GM21367 (cell line): ENCODE data around the gene PCDHB8.
"Not testable (repeated sequence)": the region's sequence is repeated elsewhere in the genome, so short reads cannot be mapped to it uniquely, and the experiment has no call there.

ENCODE experiments used
- ATAC-seq: cut with Tn5 transposase; IDR thresholded peaks from one replicate; pipeline ENCODE4 v1.9.1; 2021; ENCODE audit not compliant: unreplicated experiment

Gene PCDHB8

DNA sequence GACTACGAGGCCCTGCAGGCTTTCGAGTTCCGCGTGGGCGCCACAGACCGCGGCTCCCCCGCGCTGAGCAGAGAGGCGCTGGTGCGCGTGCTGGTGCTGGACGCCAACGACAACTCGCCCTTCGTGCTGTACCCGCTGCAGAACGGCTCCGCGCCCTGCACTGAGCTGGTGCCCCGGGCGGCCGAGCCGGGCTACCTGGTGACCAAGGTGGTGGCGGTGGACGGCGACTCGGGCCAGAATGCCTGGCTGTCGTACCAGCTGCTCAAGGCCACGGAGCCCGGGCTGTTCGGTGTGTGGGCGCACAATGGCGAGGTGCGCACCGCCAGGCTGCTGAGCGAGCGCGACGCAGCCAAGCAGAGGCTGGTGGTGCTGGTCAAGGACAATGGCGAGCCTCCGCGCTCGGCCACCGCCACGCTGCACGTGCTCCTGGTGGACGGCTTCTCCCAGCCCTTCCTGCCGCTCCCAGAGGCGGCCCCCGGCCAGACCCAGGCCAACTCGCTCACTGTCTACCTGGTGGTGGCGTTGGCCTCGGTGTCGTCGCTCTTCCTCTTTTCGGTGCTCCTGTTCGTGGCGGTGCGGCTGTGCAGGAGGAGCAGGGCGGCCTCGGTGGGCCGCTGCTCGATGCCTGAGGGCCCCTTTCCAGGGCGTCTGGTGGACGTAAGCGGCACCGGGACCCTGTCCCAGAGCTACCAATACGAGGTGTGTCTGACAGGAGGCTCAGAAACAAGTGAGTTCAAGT, 6.7 kb downstream of the PCDHB8 start:
- not testable (repeated sequence) for ATAC-seq

DNA sequence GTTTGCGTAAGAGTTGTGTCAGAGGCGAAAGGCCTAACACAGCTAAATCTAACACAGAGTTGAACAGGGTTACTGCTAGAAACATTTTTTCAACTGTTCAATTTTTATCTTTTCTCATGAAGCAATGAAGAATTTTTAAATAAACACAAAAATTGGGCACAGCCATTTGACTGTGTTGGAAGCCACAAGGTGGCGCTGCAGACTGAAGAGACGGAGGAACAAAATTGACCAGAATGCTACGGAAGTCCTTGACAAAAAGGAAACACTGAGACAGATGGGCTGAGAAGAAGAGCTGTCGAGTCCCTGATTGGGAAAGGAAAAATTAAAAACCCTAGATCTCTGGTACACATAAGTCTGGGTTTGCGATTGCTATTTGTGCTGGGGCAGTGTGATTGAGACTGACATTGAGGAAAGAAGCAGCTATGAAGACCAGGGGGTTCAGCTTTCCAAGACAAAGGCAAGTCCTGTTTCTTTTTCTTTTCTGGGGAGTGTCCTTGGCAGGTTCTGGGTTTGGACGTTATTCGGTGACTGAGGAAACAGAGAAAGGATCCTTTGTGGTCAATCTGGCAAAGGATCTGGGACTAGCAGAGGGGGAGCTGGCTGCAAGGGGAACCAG, 9.4 kb downstream of the PCDHB8 start, which contains the start of gene PCDHB9:
PCDHB9 (plus strand) TSS at position 265 of the 616 bp plus-strand sequence; CDS start at position 423, 158 bp downstream.
- no peak for ATAC-seq

DNA sequence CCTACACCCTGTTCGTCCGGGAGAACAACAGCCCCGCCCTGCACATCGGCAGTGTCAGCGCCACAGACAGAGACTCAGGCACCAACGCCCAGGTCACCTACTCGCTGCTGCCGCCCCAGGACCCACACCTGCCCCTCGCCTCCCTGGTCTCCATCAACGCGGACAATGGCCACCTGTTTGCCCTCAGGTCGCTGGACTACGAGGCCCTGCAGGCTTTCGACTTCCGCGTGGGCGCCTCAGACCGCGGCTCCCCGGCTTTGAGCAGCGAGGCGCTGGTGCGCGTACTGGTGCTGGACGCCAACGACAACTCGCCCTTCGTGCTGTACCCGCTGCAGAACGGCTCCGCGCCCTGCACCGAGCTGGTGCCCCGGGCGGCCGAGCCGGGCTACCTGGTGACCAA, 11.1 kb downstream of the PCDHB8 start:
- ATAC-seq = not testable (repeated sequence)

DNA sequence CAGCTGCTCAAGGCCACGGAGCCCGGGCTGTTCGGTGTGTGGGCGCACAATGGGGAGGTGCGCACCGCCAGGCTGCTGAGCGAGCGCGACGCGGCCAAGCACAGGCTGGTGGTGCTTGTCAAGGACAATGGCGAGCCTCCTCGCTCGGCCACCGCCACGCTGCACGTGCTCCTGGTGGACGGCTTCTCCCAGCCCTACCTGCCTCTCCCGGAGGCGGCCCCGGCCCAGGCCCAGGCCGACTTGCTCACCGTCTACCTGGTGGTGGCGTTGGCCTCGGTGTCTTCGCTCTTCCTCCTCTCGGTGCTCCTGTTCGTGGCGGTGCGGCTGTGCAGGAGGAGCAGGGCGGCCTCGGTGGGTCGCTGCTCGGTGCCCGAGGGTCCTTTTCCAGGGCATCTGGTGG, 11.5 kb downstream of the PCDHB8 start:
- ATAC-seq = not testable (repeated sequence)

DNA sequence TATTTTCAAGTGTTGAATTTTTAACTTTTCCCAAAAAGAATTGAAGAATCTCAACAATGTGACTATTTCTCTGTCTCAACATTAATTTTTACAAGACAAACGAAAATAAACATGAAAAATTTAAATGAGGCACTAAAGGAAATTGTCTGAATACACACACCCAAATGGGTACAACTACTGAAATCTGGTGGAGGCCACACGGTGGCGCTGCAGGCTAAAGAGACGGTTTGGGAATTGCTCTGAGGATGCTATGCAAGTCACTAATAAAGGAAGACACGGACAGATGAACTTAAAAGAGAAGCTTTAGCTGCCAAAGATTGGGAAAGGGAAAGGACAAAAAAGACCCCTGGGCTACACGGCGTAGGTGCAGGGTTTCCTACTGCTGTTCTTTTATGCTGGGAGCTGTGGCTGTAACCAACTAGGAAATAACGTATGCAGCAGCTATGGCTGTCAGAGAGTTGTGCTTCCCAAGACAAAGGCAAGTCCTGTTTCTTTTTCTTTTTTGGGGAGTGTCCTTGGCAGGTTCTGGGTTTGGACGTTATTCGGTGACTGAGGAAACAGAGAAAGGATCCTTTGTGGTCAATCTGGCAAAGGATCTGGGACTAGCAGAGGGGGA, 14.6 kb downstream of the PCDHB8 start, which contains the start of gene PCDHB10:
PCDHB10 (plus strand) TSS at position 244 of the 616 bp plus-strand sequence; CDS start at position 444, 200 bp downstream.
- ATAC-seq = no peak

DNA sequence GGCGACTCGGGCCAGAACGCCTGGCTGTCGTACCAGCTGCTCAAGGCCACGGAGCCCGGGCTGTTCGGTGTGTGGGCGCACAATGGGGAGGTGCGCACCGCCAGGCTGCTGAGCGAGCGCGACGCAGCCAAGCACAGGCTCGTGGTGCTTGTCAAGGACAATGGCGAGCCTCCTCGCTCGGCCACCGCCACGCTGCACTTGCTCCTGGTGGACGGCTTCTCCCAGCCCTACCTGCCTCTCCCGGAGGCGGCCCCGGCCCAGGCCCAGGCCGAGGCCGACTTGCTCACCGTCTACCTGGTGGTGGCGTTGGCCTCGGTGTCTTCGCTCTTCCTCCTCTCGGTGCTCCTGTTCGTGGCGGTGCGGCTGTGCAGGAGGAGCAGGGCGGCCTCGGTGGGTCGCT, 16.7 kb downstream of the PCDHB8 start:
- ATAC-seq = not testable (repeated sequence)

DNA sequence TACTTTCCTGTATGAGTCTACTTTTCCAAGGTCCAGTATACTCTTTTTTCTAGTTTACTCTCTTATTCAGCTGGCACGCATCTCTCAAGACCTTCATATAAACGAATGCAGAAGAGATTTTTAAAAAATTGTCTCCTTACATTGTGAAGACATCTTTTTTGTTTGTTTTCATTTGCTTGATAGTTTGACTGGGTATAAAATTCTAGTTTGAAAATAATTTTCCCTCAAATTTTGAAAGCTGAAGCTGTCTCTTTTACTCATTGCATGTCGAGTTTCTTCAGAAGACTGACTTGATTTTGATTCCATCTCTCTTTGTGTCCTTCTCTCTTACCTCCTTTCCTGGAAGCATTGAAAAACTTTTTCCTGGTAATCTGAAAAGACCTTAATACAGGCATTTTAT, 18.8 kb downstream of the PCDHB8 start:
- ATAC-seq = no peak

DNA sequence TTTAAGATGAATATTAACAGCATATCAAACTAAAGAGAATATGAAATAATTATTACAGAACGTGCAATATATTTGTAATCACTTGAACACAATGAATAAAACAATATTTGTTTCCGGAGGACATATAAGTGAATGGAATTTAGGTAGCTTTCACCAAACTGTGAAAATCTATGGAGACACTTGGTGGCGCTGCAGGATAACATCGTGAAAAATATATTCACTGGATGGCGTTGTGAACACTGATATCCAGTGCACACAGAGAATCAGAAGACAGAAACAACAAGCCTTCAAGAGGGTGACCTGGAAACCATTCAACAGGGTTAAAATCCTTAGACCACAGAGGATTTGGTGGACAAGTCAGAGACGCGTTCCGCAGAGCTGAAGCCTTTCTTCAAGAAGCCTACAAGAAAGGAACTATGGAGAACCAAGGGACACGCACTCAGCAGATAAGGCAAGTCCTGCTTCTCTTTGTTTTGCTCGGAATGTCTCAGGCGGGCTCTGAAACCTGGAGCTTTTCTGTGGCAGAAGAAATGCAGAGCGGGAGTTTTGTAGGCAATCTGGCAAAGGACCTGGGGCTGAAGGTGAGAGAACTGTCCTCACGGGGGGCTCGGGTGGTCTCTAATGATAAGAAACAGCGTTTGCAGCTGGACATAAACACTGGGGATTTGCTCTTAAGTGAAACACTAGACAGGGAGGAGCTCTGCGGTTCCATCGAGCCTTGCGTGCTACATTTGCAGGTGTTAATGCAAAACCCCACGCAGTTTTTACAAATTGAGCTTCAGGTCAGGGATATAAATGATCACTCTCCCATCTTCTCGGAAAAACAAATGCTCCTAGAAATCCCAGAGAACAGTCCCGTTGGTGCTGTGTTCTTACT, 22.0 kb downstream of the PCDHB8 start, which contains the start of gene PCDHB11:
PCDHB11 (plus strand) TSS at position 269 of the 877 bp plus-strand sequence; CDS start at position 417, 148 bp downstream.
- ATAC-seq = no peak

DNA sequence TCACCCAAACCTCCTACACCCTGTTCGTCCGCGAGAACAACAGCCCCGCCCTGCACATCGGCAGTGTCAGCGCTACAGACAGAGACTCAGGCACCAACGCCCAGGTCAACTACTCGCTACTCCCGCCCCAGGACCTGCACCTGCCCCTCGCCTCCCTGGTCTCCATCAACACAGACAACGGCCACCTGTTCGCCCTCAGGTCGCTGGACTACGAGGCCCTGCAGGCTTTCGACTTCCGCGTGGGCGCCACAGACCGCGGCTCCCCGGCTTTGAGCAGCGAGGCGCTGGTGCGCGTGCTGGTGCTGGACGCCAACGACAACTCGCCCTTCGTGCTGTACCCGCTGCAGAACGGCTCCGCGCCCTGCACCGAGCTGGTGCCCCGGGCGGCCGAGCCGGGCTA, 23.5 kb downstream of the PCDHB8 start:
- not testable (repeated sequence) for ATAC-seq

DNA sequence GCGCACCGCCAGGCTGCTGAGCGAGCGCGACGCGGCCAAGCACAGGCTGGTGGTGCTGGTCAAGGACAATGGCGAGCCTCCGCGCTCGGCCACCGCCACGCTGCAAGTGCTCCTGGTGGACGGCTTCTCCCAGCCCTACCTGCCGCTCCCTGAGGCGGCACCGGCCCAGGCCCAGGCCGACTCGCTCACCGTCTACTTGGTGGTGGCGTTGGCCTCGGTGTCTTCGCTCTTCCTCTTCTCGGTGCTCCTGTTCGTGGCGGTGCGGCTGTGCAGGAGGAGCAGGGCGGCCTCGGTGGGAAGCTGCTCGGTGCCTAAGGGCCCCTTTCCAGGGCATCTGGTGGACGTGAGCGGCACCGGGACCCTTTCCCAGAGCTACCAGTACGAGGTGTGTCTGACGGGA, 24.1 kb downstream of the PCDHB8 start:
- ATAC-seq = not testable (repeated sequence)

DNA sequence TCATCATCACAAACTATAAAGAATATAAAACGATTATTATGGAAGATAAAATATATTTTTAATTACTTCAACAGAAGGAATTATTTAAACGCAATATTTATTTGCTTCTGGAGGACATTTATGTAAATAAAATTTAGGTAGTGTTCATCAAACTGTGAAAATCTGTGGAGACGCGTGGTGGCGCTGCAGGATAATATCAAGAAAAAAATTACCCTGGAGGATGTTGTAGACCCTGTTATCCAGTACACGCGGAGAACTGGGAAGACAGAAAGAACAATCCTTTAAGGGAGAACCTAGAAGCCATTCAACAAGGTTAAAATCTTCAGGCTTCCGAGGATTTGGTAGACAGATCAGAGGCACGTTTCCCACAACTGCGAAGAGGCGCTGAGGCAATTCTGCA, 30.9 kb downstream of the PCDHB8 start, which contains the start of gene PCDHB12:
PCDHB12 (plus strand) TSS at position 242 of the 400 bp plus-strand sequence. CDS start 189 bp downstream, outside the sequence.
- ATAC-seq = no peak

DNA sequence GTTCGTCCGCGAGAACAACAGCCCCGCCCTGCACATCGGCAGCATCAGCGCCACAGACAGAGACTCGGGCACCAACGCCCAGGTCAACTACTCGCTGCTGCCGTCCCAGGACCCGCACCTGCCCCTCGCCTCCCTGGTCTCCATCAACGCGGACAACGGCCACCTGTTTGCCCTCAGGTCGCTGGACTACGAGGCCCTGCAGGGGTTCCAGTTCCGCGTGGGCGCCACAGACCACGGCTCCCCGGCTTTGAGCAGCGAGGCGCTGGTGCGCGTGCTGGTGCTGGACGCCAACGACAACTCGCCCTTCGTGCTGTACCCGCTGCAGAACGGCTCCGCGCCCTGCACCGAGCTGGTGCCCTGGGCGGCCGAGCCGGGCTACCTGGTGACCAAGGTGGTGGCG, 32.7 kb downstream of the PCDHB8 start:
- ATAC-seq = not testable (repeated sequence)

DNA sequence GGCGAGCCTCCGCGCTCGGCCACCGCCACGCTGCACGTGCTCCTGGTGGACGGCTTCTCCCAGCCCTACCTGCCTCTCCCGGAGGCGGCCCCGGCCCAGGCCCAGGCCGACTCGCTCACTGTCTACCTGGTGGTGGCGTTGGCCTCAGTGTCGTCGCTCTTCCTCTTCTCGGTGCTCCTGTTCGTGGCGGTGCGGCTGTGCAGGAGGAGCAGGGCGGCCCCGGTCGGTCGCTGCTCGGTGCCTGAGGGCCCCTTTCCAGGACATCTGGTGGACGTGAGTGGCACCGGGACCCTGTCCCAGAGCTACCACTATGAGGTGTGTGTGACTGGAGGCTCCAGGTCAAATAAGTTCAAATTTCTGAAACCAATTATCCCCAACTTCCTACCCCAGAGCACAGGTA, 33.3 kb downstream of the PCDHB8 start:
- ATAC-seq = not testable (repeated sequence)

DNA sequence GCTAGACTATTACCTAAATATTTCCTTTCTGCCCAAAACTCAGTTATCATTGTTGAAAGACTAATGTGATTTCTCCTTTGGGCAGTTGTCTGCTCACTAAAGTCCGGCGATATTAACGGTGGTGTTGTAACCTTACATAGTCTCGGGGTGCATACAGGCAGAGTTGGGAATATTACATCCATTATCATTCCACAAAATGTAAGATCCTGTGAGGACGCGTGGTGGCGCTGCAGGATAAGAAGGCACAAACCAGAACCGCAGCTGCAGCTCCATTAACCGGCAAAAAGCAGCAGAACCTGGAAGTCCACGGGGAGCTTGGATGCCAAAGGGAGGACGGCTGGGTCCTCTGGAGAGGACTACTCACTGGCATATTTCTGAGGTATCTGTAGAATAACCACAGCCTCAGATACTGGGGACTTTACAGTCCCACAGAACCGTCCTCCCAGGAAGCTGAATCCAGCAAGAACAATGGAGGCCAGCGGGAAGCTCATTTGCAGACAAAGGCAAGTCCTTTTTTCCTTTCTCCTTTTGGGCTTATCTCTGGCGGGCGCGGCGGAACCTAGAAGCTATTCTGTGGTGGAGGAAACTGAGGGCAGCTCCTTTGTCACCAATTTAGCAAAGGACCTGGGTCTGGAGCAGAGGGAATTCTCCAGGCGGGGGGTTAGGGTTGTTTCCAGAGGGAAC, 36.2 kb downstream of the PCDHB8 start, which contains the start of gene PCDHB13:
PCDHB13 (plus strand) TSS at position 264 of the 684 bp plus-strand sequence; CDS start at position 469, 205 bp downstream.
- not testable (repeated sequence) for ATAC-seq

DNA sequence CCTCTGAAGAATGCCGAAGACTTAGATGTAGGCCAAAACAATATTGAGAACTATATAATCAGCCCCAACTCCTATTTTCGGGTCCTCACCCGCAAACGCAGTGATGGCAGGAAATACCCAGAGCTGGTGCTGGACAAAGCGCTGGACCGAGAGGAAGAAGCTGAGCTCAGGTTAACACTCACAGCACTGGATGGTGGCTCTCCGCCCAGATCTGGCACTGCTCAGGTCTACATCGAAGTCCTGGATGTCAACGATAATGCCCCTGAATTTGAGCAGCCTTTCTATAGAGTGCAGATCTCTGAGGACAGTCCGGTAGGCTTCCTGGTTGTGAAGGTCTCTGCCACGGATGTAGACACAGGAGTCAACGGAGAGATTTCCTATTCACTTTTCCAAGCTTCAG, 37.0 kb downstream of the PCDHB8 start:
- not testable (repeated sequence) for ATAC-seq

DNA sequence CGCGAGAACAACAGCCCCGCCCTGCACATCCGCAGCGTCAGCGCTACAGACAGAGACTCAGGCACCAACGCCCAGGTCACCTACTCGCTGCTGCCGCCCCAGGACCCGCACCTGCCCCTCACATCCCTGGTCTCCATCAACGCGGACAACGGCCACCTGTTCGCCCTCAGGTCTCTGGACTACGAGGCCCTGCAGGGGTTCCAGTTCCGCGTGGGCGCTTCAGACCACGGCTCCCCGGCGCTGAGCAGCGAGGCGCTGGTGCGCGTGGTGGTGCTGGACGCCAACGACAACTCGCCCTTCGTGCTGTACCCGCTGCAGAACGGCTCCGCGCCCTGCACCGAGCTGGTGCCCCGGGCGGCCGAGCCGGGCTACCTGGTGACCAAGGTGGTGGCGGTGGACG, 37.9 kb downstream of the PCDHB8 start:
- not testable (repeated sequence) for ATAC-seq

DNA sequence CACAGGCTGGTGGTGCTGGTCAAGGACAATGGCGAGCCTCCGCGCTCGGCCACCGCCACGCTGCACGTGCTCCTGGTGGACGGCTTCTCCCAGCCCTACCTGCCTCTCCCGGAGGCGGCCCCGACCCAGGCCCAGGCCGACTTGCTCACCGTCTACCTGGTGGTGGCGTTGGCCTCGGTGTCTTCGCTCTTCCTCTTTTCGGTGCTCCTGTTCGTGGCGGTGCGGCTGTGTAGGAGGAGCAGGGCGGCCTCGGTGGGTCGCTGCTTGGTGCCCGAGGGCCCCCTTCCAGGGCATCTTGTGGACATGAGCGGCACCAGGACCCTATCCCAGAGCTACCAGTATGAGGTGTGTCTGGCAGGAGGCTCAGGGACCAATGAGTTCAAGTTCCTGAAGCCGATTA, 38.4 kb downstream of the PCDHB8 start:
- not testable (repeated sequence) for ATAC-seq

DNA sequence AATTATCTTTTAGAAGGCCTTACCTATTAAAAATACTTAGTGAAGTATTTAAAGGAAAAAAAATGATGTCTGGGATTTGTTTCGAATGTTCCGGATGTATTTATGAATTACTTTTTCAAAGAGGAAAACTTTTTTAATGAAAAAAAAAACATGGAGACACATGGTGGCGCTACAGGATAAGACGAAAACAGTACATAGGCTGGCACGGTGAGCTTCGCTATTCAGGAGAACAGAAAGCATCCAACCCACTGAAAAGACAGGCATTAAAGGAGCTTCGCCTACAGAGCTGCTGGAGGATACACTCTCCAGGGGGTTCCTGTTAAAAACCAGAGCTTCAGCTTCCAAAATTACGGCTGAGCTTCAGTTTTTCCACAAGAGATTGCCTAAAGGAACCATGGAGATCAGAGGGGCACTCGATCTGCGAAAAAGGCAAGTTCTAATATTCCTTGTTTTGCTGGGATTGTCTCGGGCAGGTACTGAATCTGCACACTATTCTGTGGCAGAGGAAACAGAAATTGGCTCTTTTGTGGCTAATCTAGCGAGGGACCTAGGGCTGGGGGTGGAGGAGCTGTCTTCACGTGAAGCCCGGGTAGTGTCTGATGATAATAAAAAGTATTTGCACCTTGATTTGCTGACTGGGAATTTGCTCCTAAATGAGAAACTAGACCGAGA, 45.7 kb downstream of the PCDHB8 start, which contains the start of gene PCDHB14:
PCDHB14 (plus strand) TSS at position 232 of the 672 bp plus-strand sequence; CDS start at position 395, 163 bp downstream.
- ATAC-seq = no peak

DNA sequence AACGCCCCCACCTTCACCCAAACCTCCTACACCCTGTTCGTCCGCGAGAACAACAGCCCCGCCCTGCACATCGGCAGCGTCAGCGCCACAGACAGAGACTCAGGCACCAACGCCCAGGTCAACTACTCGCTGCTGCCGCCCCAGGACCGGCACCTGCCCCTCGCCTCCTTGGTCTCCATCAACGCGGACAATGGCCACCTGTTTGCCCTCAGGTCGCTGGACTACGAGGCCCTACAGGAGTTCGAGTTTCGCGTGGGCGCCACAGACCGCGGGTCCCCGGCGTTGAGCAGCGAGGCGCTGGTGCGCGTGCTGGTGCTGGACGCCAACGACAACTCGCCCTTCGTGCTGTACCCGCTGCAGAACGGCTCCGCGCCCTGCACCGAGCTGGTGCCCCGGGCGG, 47.3 kb downstream of the PCDHB8 start:
- ATAC-seq = not testable (repeated sequence)
